Measurements from ENCODE around the gene ATP7B. TPM values are rescaled to one million over a fixed set of nuclear protein-coding genes. Genes with fewer than 3 reads are reported as not detected.

Gene ATP7B
- total and polyA plus RNA-seq, 2 of the 4 experiments (the other 2 are of a cell fraction), result 2.7 to 2.9 TPM

- Histone ChIP-seq H3K9ac (ENCODE audit: low read depth, low read length) (no peak overlapping the region), H3K27ac (ENCODE audit: insufficient read depth, low read length) (no peak overlapping the region), H4K20me1 (ENCODE audit: insufficient read depth, low read length) (no peaks in the 10 kb centered on the region), H3K9me3 (ENCODE audit: control insufficient read depth, insufficient read depth, low read length) (no peaks in the 10 kb centered on the region; the same call in 1 of the 2 replicates), H4K5ac (ENCODE audit: low read depth, low read length) (no peak overlapping the region), H2AFZ (replicated peaks; ENCODE audit: low read length, poor library complexity) (no peak overlapping the region), H2AK9ac (replicated peaks; ENCODE audit: low read depth, low read length, poor library complexity) (no peak overlapping the region), H3K36me3 (ENCODE audit: control insufficient read depth, insufficient read depth, low read length) (no peaks in the 10 kb centered on the region), H3K14ac (replicated peaks; ENCODE audit: low read depth, low read length) (no peak overlapping the region), H3K27me3 (ENCODE audit: control insufficient read depth, insufficient read depth, low read length) (peaks cover 12% of the 10 kb centered on the region), H3K4me3 (ENCODE audit: insufficient read depth, low read depth, low read length) (no peak overlapping the region), H2BK20ac (ENCODE audit: low read depth, low read length) (no peak overlapping the region), H3K79me1 (ENCODE audit: low read depth in 1 of 2, low read length in 2 of 2) (no peaks in the 10 kb centered on the region), H4K91ac (ENCODE audit: insufficient read depth, low read depth, low read length) (no peak overlapping the region), H3K4ac (ENCODE audit: low read depth, low read length) (no peak overlapping the region), H3K18ac (ENCODE audit: low read depth, low read length) (no peak overlapping the region), H4K8ac (ENCODE audit: low read depth in 2 of 2, low read length in 2 of 2) (no peak overlapping the region), H2BK120ac (ENCODE audit: low read depth, low read length) (no peak overlapping the region), H3K56ac (ENCODE audit: extremely low read depth, insufficient read depth, low read length) (no peak overlapping the region), H2BK5ac (ENCODE audit: low read depth, low read length, poor library complexity, severe bottlenecking) (no peak overlapping the region), H3K9me1 (ENCODE audit: insufficient read depth, low read length) (no peaks in the 10 kb centered on the region), H3K4me2 (ENCODE audit: low read depth, low read length) (no peak overlapping the region), H3K4me1 (ENCODE audit: control insufficient read depth, insufficient read depth, low read length) (no peaks in the 10 kb centered on the region), H2BK15ac (ENCODE audit: low read depth, low read length) (no peak overlapping the region), H2AK5ac (ENCODE audit: low read depth, low read length) (no peak overlapping the region), H3K23ac (ENCODE audit: low read depth, low read length) (no peak overlapping the region)
- intact Hi-C loops (cut with micrococcal nuclease) (no loop called here), in situ Hi-C loops (cut with MboI; ENCODE audit: low sequenced_read_pairs) (no loop called here), dilution Hi-C loops (cut with HindIII; ENCODE audit: low sequenced_read_pairs, unreplicated experiment) (no loop called here)
- ChIA-PET POLR2A (ENCODE audit: unreplicated experiment) (no interaction called here), CTCF (interaction anchor here (1.2 kb wide), 1 partner anchor 242 kb away, joined by 4 read pairs; no protein-coding TSS in a partner anchor)
- WGBS, 2 experiments (ENCODE audit: extremely low coverage in 2 of 2, insufficient read length in 1 of 2), result no CpG with 5 or more reads among the region's 2 CpGs
- TF ChIP-seq MAZ (IDR thresholded peaks at IDR 0.05; ENCODE audit: borderline replicate concordance, low read depth, low read length) (no peak), USF2 (IDR thresholded peaks at IDR 0.05; ENCODE audit: low read depth, low read length) (no peak), RCOR1 (IDR thresholded peaks at IDR 0.05; ENCODE audit: insufficient replicate concordance, low read length) (no peak), RFX5 (IDR thresholded peaks at IDR 0.05; ENCODE audit: low read depth, low read length) (no peak), NFE2L2 (IDR thresholded peaks at IDR 0.05; ENCODE audit: low read depth, low read length) (no peak), CTCF (conservative IDR thresholded peaks at IDR 0.05; ENCODE audit: low read depth, low read length) (no peak), MAFK (IDR thresholded peaks at IDR 0.05; ENCODE audit: low read depth, low read length) (no peak), BHLHE40 (IDR thresholded peaks at IDR 0.05; ENCODE audit: low read depth, low read length) (no peak), CEBPB (IDR thresholded peaks at IDR 0.05; ENCODE audit: low read depth, low read length) (no peak), SMC3 (IDR thresholded peaks at IDR 0.05; ENCODE audit: low read depth, low read length) (no peak), CHD1 (IDR thresholded peaks at IDR 0.05; ENCODE audit: low read depth, low read length) (no peak), RAD21 (IDR thresholded peaks at IDR 0.05; ENCODE audit: low read length) (no peak)
- DNase-seq (no peak), ATAC-seq (ENCODE audit: low read depth) (no peak)
- no TSS peak for BruUV-seq (replicated peaks)
Measured at GRCh38 chr13:51885651-51886050, 125.6 kb downstream of the ATP7B start.

Data from IMR-90 (cell line).